ENCODE measurements around the gene EDEM3. TPM values are rescaled to one million over a fixed set of nuclear protein-coding genes. Genes with fewer than 3 reads are reported as not detected.

EDEM3 gene
- total and polyA plus RNA-seq, 4 donors, result 11.7 to 53.8 (median 23.7) TPM

GRCh38 chr1:184789884-184790283, 35.2 kb upstream of the EDEM3 start:
- Histone ChIP-seq H3K9ac (ENCODE audit: low read depth in 1 of 2, low read length in 2 of 2) (no peak overlapping the region), H3K36me3 (ENCODE audit: control insufficient read depth in 4 of 4, insufficient read depth in 3 of 4, low read depth in 1 of 4, low read length in 3 of 4) (no peaks in the 10 kb centered on the region), H3K9me3 (ENCODE audit: control insufficient read depth in 4 of 4, low read length in 3 of 4) (no peaks in the 10 kb centered on the region), H3K4me1 (ENCODE audit: control insufficient read depth in 4 of 4, insufficient read depth in 4 of 4, low read length in 3 of 4) (peaks cover 11 to 41% (median 31%) of the 10 kb centered on the region in 4 donors), H3K27me3 (ENCODE audit: control insufficient read depth in 4 of 4, insufficient read depth in 4 of 4, low read length in 3 of 4) (no peaks in the 10 kb centered on the region), H3K27ac (ENCODE audit: low read depth in 1 of 2, low read length in 2 of 2) (no peak overlapping the region), H3K4me3 (ENCODE audit: low read depth in 1 of 3, low read length in 3 of 3) (no peak overlapping the region)
- TF ChIP-seq EGR1 (IDR thresholded peaks at IDR 0.05; ENCODE audit: low read depth in 2 of 2) (no peak), NR2F2 (IDR thresholded peaks at IDR 0.05) (no peak), GABPA (IDR thresholded peaks at IDR 0.05 in 1 of 2, conservative IDR thresholded peaks at IDR 0.05 in 1 of 2) (no peak), YY1 (IDR thresholded peaks at IDR 0.05) (no peak), FOXA1 (IDR thresholded peaks at IDR 0.05) (no peak), MAX (IDR thresholded peaks at IDR 0.05) (no peak), JUND (IDR thresholded peaks at IDR 0.05) (no peak), RXRA (IDR thresholded peaks at IDR 0.05) (no peak), REST (IDR thresholded peaks at IDR 0.05) (no peak), RAD21 (IDR thresholded peaks at IDR 0.05) (no peak), SP1 (IDR thresholded peaks at IDR 0.05) (no peak), FOXA2 (IDR thresholded peaks at IDR 0.05) (no peak), TAF1 (conservative IDR thresholded peaks at IDR 0.05) (no peak), HNF4A (conservative IDR thresholded peaks at IDR 0.05) (no peak), HNF4G (IDR thresholded peaks at IDR 0.05) (no peak)
- TF ChIP-seq, protein P1, sequence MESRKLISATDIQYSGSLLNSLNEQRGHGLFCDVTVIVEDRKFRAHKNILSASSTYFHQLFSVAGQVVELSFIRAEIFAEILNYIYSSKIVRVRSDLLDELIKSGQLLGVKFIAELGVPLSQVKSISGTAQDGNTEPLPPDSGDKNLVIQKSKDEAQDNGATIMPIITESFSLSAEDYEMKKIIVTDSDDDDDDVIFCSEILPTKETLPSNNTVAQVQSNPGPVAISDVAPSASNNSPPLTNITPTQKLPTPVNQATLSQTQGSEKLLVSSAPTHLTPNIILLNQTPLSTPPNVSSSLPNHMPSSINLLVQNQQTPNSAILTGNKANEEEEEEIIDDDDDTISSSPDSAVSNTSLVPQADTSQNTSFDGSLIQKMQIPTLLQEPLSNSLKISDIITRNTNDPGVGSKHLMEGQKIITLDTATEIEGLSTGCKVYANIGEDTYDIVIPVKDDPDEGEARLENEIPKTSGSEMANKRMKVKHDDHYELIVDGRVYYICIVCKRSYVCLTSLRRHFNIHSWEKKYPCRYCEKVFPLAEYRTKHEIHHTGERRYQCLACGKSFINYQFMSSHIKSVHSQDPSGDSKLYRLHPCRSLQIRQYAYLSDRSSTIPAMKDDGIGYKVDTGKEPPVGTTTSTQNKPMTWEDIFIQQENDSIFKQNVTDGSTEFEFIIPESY (IDR thresholded peaks at IDR 0.05), result no peak
- TF ChIP-seq, protein P2, sequence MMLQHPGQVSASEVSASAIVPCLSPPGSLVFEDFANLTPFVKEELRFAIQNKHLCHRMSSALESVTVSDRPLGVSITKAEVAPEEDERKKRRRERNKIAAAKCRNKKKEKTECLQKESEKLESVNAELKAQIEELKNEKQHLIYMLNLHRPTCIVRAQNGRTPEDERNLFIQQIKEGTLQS (IDR thresholded peaks at IDR 0.05), result no peak
- TF ChIP-seq, protein P3, sequence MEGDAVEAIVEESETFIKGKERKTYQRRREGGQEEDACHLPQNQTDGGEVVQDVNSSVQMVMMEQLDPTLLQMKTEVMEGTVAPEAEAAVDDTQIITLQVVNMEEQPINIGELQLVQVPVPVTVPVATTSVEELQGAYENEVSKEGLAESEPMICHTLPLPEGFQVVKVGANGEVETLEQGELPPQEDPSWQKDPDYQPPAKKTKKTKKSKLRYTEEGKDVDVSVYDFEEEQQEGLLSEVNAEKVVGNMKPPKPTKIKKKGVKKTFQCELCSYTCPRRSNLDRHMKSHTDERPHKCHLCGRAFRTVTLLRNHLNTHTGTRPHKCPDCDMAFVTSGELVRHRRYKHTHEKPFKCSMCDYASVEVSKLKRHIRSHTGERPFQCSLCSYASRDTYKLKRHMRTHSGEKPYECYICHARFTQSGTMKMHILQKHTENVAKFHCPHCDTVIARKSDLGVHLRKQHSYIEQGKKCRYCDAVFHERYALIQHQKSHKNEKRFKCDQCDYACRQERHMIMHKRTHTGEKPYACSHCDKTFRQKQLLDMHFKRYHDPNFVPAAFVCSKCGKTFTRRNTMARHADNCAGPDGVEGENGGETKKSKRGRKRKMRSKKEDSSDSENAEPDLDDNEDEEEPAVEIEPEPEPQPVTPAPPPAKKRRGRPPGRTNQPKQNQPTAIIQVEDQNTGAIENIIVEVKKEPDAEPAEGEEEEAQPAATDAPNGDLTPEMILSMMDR (IDR thresholded peaks at IDR 0.05; ENCODE audit: low read depth, low read length, missing input control), result no peak
- 25% methylated on average over 2 of the region's 2 CpGs for WGBS
- DNase-seq (ENCODE audit: low spot score), result no peak

Measured in liver (tissue), 9 donors.